ENCODE results near the gene DCUN1D1.

GRCh38 chr3:182965861-182966366 lies 14.4 kb downstream of the DCUN1D1 start:
- TF ChIP-seq EZH2 (IDR thresholded peaks at IDR 0.05; ENCODE audit: borderline replicate concordance, low read length) (no peak), CTCF (conservative IDR thresholded peaks at IDR 0.05 in 1 of 2, IDR thresholded peaks at IDR 0.05 in 1 of 2; ENCODE audit: extremely low read depth in 1 of 2, insufficient read depth in 1 of 2, low read depth in 1 of 2, low read length in 2 of 2) (no peak)
